Bone marrow (tissue), 2 donors: Measurements from ENCODE around the gene TMIGD3.

Experiments
- DNase-seq, 2 donors: peaks; one replicate each; lab custom pipeline; 2025; lab: John Stamatoyannopoulos, UW

The TMIGD3 gene

DNA sequence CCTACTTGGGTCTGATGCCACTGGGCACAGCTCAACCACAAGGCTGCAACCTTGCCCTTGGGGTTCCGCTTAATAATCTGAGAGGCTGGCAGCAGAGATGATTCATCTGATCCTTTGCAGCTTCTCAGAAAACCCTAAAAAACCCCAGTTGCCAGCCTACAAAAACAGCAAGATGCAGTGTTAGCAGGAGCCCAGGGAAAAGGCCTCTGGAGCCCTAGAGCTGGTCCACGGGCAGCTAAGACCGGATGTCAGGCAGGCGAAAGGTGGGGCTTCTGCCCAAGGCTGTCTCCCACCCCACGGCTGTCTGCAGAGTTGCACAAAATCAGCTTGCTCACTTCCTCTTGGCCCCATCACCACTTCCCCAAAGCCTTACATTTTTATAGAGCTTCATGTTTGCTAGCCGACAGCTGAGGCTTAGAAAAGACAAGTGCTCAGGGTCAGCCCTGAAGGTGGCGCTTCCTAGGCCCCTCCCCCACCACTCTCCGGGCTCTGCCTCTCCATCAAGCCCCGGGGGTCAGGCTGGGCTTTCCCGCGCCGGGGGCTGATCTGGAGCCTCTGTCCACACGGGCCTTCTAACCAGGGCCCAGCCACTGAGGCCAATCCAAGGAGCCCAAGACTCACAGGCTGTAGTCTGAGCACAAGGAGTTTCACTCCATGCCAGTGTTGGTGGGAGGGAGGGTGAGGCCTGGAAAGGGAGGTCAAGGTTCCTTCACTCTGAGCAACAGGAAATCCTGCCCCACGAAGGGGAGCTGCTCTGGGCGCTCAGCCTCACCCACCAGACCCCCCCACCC, 4.2 kb upstream of the TMIGD3 start:
- peak; percentile 94 to 99 for DNase-seq

DNA sequence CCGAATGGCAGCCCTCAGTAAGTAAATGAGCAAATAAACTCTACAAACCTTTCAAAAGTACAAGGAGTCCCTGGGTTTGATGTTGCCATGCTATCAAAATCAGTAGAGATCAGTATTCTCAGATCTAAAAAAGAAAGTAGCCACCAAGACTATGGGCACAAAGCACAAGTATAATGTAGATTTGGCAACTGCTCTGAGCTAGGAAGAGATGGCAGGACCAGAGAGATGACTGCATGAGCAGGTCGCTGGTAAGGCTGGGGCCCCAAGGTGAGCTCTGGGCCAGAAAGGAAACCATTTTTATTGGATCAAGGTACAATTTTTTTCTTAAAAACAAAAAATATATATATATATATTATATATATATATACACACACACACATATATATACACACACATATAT, 3.1 kb upstream of the TMIGD3 start:
- DNase-seq: no peak

GRCh38 chr1:111505641-111506119, 2.2 kb upstream of the TMIGD3 start:
- DNase-seq: peak in 1 of 2 donors; percentile 20

DNA sequence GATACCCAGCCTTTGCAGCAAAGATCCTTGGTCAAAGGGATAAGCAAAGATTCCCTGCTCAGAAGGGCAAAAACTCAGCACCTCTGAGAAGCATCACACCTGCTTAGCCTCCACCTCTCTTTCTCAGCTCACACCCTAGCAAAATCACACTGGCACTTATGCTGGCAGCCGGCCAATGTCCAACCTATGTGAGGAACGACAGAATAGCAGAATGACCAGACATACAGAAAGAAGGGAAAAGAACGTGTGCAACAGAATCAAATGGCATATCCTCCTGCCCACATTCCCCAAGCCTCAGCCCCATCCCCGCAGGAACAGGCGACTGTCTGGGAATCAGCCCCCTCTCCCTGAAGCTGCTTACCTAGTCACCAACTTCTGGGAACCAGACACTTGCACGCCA, 664 bp upstream of the TMIGD3 start:
- no peak for DNase-seq

DNA sequence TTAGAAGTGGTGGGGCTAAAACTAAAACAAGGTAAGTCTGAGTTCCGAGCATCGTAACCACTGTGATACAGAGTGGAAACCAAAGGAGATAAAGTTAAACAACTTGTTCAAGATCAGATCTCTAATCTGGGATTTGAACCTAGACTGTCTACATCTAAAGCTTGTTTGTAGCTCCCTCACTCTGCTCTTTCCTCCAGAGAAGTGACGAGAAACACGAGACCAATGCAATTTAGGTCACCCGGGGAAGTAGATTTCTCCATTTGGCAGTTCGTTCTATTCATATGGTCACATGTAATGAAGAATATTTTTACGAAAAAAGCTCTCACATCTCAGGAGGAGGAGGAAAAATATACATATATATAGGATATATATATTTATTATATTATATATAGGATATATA, 1.8 kb downstream of the TMIGD3 start:
- DNase-seq: no peak

DNA sequence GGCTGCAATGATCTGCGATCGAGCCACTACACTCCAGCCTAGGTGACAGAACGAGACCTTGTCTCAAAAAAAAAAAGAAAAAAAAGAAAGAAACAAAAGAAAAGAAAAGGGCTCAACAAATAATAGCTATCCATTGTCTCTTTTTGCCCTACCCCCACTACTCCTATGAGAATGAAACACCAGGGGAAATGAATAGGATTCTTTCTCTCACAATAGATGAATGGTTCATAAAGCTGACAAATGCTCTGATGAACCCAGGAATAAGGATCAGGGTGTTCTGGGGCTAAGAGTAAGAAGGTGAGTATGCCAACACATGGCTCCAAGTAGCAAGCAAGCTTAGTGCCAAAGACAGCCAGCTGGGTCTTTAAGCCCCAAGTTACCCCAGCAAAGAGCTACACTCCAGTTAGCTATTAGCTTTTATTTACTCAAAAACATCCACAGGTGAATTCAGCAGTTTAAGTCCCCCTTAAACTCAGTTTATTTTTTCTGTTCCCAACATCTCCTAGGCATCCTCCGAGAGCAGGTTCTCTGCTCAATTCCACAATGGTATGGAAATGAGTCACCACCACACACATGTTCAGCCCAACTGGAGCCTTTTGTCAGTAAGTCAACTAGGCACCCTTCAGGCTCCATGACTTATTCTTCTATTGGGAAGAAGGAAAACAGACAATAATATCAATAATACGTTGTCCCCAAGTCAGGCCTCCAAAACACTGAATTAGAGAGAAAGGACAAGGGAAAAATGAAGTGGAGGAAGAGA, 4.2 kb downstream of the TMIGD3 start:
- DNase-seq: no peak

- DNase-seq: no peak
Observed at GRCh38 chr1:111497592-111497991, 5.8 kb downstream of the TMIGD3 start.

DNA sequence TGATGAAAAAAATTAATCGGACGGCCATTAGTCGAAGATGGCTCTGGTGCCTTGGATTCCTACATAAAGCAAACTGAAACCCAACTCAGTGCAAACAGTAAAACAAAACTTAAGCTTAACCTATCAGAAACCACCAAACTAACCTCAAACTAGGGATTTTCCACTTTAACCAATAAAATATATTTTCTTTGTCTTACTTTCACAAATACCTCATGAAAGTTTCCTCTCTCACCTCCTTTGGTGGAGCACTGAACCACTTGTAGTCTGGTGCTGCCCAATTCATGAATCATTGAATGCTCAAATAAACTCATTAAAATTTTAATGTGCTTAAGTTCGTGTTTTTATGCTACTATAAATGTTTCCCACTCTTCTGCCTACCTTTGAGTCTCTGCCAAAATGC, 7.0 kb downstream of the TMIGD3 start:
- DNase-seq: no peak

DNA sequence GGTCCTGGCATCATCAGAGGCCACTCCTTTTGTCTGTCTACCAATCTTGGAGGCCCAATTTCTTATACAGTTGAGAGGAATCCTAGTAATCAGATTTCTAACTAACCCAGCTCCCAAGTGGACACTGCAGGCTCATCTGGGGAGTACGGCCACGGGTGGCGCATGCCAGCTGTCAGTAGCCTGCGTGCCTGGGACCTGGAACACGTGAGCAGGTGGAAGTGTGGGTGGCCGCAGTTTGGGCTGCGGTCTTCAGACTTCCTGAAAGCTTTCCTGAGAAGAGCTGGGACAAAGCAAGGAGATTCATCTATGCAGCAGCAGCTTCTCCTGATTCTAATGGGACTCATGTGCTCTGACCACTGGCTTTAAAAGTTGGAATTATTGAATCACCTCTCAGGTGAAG, 12.4 kb downstream of the TMIGD3 start:
- no peak for DNase-seq

- no peak for DNase-seq
Observed at GRCh38 chr1:111490220-111490619, 13.2 kb downstream of the TMIGD3 start.

- DNase-seq: peak in 1 of 2 donors; percentile 34
Observed at GRCh38 chr1:111489604-111490003, 13.8 kb downstream of the TMIGD3 start.

GRCh38 chr1:111488669-111489068, 14.8 kb downstream of the TMIGD3 start:
- no peak for DNase-seq

DNA sequence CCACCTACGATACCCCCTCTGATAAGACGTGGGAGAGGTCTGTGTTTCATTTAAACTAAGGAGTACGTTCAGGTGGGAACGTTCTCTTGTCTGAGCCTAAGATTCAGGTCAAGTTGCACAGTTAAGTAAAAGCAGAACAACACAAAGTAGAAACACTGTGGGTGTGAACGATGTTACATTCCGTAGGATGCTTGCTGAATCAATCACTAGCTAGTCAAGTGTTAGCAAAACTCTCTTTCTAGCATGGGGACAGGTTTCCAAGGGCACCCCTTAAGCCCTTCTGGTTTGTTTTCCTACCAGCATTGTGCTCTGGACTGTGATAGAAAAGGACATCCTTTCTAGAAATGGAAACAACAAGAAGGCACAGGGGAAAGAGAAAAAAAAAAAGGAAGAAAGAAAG, 16.3 kb downstream of the TMIGD3 start:
- no peak for DNase-seq

GRCh38 chr1:111486431-111486830, 17.0 kb downstream of the TMIGD3 start:
- DNase-seq: no peak

DNA sequence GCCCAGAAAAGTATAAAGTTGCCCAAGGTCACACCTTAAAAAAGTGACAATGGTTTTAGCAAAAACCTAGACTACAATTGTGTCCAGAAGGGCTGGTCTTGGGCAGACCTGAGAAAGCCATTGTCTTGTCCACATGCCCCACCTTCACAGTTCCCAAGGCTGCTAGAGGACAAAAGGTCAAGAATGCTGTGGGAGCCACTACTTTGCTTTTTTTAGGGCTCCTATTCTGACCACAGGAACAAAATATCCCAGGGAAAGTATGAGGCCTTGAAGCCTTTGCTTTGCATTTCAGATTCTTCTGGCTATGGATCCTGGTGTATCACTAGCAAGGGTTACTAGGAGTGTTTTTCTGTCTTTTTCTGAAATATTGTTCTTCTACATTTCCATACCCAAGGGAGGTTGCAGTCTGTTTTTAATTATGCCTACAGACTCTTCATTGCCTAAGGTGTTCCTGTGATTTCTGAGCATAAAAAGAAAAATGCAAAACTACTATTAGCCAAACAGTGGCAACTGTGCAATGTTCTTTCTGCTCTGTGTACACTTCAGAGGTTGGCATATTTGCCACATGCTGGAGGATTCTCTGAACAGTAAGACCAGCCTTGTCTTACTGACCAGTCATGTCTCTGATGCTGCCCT, 18.9 kb downstream of the TMIGD3 start:
- DNase-seq: no peak

DNA sequence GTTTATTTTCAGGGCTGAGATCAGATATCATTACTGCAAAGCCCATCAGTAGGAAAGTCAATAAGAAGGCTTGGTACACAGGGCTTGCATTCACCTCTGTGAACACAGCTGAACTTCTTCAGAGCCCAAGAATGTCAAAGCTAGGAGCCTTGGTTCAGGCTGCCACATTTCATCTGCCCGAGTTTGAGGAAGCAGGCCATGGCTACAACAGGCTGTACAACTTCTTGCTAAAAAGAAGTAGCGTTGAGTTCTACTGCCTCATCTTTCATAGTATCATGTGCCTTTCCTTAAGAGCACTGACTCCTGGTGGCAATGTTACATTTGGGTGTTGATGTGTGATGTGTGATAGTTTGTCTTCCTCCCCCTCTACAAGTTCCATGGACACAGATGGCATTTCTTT, 19.6 kb downstream of the TMIGD3 start:
- no peak for DNase-seq

DNA sequence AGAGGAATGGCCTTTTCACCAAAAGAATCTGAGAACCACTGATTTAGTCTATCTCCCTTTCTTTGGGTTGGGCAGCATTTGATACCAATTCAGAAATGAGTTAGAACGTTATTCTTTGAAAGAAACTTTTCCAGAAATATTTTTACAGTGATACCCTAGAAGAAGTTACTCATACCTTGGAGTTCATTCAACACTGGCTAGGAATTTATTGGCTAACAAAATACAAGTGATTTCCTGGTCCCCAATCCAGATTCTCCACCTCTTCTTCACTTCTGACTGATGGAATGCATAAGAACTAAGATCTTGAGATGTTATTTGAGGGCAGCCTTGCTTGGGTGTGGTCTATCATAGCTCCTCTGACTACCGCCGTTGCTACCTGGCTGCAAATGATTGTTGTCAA, 20.3 kb downstream of the TMIGD3 start:
- DNase-seq: no peak

DNA sequence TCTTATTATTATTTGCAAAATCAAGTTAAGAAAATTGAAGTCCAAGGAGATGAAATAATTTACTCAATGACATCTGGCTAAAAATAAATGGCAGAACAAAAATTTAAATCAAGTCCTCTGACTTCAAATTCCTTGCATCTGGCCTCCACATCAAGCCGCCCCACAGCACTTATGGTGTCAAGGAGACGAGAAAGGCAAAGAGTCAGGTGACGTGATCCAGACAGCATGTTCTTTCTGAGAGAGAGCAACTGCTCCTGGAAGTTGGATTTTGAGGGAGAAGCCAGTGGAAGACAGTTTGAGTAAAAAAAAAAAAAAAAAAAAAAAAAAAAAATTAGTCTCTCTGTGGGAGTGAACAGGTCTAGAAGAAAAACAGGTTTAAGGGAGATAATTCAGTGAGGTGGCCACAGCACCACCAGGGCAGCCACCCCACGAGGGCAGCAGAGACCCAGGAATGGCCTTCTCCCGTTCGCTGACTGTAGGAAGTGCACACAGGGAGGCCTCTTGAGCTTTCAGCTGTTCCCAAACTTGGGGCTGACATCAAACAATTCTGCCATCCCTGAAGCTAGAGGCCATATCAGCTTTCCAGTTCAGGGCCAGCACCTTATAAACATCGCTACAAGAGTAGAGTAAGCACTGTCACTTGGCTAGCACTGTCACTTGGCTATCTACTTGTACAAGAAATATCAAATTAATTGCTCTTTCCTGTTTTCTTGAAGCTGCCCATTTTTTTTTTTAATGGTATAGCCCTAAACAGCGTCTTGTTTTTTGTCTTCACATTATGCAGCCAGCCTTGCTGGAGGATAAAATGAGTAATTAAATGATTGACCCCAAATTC, 21.8 kb downstream of the TMIGD3 start:
- DNase-seq: peak; percentile 33 to 77

DNA sequence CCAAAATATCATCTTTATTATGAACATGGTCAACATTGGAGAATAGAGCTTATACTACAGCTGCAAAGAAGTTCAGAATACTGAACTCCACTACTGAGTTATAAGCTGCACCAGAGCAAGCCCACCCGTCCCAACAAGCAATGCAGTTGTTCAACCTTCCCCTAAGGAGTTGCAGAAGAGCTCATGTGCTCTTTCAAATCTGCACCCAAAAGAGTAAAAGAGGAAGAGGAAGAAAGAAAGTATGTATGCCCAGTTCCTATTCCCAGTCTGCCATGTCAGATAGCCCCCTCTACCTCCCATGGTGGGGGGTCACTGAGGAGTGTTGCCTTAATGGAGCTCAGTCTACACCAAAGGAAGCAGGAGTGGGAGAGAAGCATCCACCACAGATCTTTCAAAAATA, 22.8 kb downstream of the TMIGD3 start:
- DNase-seq: no peak

- DNase-seq: peak in 1 of 2 donors; percentile 55
Observed at GRCh38 chr1:111476761-111477309, 26.6 kb downstream of the TMIGD3 start.

DNA sequence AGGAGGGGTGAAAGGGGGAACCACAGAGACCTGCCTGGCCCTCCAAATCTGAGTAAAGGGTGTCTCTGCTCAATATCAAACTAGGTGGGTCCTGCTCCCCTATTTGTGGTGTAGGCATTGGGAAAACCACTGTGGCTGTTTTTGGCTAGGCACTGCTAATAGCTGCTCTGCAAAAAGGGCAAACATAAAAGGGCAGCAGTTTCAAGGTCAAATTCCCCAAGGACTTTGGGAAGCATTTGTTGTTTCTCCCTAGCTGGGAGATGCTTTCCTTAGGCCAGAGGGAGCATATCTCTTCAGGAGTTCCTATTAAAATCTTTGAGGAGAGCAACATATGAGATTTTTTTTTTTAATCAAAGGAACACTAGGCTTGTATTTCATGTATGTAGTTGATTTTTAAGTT, 27.2 kb downstream of the TMIGD3 start:
- DNase-seq: no peak

DNA sequence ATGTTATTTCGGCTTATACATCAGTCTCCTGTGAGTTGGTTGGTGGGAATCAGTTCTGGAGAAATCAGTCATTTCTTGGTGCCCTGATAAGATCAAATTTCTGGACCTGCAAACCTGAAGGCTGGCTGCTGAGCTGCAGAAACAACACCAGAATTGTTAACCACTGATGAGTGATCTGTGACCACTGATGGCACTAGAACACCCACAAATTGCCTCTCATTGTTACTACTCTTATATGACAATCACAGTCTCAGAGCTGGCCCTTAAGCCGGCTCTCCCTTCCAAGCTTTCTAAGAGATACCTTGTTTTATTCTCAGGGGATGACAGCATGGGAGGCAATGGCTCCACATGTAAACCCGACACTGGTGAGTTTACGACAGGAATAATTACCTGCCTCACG, 27.7 kb downstream of the TMIGD3 start:
- DNase-seq: no peak
